HUDEP-2 (cell line): ENCODE data around the gene MITF.

ENCODE experiments used
- DNase-seq, 76 experiments: peaks; one replicate each; lab custom pipeline; 2025; ENCODE audit not compliant: unreplicated experiment in 76 of 76; lab: John Stamatoyannopoulos, UW

Gene MITF

DNA sequence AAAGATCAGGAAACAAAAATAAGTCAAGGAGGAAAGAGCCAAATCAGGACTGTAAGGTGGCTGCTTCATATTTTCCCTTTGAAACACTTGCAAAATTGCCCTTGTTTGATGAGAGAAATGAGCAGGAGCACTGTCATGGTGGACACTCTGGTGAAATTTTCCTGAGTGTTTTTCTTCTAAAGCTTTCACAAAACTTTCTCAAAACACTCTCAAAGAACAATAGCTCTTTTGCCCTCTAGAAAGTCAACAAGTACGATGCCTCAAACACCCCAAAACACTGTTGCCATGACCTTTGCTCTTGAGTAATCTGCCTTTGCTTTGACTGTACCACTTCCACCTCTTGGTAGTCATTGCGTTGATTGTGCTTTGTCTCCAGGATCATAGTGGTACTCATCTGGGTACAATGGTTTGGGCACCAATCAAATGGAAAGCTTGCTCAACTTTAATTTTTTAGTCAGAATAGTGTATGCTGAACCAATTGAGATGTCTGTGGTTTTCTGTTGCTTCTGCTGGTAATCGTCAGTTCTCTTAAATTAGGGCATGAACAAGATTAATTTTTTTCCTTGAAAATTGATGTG is 13.2 kb upstream of the MITF start:
- no peak for DNase-seq

- no peak for DNase-seq
Measured at GRCh38 chr3:69729147-69729919, 9.9 kb upstream of the MITF start.

DNA sequence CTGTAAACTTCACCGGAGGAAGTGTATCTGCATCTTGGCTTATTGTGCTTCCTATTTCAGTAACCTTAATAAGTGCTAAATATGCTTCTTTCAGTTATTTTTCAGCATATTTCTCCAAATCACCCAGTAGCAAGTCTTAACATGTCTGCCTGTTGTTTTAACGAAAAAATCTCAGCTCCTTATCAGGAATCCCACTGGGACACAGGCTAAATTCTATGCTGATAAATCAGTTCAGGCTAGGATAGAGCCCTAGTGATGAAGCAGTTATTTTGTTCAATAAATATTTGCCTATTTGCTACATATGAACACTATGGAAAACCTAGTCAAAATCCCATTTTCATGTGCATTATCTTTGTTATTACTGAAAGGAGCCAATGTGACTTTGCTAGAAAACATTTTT is 8.2 kb upstream of the MITF start:
- no peak for DNase-seq

- DNase-seq: no peak
Measured at GRCh38 chr3:69735893-69736292, 3.4 kb upstream of the MITF start.

DNA sequence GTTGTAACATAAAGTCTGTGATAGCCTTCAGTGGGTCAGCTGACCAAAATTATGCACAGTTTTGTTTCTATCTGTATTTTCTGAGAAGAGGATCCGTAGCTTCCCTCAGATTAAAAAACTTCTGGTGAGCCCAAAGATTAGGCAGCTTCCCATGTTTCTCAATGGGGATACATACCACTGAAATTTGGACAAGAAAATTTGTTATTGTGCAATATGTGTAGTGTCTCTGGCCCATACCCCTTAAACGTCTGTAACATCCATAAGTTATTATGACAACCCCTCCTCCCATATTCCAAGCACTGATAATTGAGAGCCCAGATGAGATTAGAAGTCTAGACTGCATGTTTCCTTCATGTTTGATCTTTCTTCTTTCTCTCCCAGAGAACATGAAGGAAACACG is 1.9 kb upstream of the MITF start:
- no peak for DNase-seq

- DNase-seq: peak in 7 of 76 experiments; percentile 5 to 39 (median 8)
Measured at GRCh38 chr3:69738315-69738714, 949 bp upstream of the MITF start.

DNA sequence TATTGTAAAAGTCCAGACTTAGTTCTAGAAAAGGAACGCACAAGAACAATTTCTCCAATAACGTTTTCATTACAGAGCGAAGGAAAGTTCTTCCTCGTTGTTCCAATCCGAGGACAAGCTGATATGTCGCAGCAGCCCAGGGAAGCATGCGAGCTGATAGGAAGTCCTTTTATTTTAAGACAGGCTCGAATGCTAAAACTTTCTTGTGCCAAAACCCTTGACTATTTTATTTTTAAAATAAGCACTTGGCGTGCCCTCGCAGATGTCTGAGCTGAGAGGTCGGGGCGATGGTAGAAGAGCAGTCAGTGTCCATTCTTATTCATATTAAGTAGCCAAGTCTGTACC is 433 bp upstream of the MITF start:
- peak in 6 of 76 experiments; percentile 17 to 76 (median 39) for DNase-seq

DNA sequence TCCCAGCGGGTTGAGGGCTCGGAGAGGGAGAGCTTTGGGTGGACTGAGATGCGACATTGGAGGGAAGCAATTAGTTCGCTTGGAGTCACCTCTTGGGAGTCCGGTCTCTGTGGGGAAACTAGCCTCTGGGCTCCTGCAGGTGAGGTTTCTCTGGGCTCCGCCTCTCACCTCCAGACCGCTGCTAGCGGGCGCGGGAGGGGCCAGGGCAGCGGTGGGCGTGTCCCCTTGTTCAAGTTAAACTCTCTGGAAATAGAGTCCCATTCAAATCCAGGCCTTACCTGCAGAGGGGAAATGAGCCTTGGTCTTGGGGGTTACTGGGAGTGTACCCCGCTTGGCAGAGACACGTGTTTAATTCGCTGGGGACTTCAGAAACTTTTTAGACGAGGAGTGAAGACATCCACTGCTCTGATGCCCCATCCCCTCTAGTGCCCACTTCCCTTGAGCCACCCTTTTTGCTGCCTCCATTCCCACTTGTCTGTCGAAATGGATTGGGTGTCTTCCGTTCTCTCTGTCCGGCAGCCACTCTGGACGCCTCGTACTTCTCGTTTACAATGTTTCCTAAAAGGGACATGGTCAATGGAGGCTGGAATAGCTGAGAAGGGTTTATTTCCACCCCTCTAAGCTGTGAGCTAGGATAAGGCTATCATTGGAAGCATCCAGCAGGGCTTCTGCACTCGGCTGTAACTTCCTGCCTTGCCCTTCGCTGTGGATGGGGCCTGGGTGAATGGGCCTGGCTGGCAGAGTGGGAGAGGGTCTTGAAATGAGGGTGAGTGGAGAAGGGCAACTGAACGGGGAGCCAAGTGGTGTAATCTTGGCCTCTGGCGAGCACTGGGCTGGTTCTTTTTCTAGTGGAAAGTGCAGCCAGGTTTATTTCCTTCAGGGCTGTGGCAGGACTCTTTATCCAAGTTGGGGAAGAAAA is 1.1 kb downstream of the MITF start:
- DNase-seq: peak in 31 of 76 experiments; percentile 2 to 45 (median 19)

GRCh38 chr3:69741032-69741767 is 1.9 kb downstream of the MITF start:
- no peak for DNase-seq

DNA sequence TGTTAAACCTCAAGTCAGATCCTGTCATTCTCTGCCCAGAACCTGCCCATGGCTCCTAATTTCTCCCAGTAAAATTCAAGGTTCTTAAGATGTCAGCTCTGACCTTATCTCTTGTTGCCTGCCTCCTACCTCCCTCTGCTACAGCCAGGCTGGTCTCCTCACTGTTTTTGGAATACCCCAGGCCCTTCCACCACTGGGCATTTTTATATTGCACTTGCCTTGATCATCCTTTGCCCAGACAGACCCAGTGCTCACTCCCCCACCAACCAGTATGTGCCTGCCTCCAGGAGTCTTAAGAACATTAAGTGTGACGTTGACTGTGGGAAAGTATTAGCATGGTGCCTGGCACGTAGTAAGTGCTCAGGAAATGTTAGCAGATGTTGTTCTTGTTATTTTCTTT is 3.1 kb downstream of the MITF start:
- DNase-seq: no peak

- DNase-seq: no peak
Measured at GRCh38 chr3:69743975-69744906, 5.0 kb downstream of the MITF start.

GRCh38 chr3:69745505-69745904 is 6.2 kb downstream of the MITF start:
- DNase-seq: no peak

DNA sequence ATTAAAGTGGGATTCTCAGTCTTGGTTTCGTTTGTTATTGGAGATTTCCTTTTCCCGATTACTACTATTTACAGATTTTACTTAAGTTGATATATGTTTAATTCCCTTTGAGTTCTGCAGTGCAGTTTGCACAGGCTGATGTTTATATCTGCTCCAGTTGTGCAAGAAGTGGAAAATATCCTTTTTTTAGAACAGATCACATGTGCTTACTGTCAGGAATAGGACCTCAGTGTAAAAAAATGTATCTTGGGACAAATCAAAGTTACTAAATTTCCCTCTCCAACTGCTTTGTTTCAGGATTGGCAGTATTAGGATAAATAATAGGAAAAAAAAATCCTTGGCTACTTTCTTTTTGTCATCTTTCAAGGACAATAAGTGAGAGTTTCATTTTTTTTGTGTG is 6.9 kb downstream of the MITF start:
- no peak for DNase-seq

- DNase-seq: no peak
Measured at GRCh38 chr3:69747511-69748258, 8.4 kb downstream of the MITF start.

GRCh38 chr3:69748503-69748902 is 9.2 kb downstream of the MITF start:
- no peak for DNase-seq

GRCh38 chr3:69749461-69749860 is 10.2 kb downstream of the MITF start:
- DNase-seq: no peak

DNA sequence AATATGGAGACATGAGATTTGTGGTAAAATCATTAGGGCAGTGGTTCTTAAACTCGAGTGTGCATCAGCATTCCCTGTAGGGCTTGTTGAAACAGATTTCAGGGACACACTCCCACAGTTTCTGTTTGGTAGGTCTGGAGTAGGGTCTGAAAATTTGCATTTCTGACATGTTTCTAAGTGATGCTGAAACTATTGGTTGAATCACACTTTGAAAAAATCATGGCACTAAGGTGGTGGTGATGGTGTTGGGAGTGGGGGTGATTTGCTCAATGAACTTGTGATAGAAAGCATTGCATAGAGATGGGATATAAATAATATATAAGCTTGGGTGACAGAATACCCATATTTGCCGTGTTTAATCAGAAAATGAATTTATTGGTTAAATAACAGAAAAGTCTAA is 11.3 kb downstream of the MITF start:
- no peak for DNase-seq

DNA sequence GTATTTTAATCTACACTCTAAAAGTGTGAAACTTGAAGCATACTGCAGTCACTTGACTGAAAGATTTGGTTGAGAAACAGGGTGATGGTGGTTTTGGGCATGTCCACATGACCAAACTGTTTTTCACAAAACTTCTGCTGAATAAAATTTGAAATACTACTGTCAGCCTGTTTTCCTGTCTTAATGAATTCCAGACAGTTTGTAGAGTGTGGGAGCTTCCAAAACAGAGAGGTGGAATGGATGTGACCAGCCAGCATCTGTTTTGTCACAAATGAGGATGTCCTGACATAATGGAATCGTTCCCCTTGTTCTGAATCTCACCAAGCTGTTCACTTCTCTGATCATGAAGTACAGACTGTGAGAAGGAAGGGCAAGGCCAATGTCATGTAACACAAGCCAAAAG is 11.8 kb downstream of the MITF start:
- no peak for DNase-seq

DNA sequence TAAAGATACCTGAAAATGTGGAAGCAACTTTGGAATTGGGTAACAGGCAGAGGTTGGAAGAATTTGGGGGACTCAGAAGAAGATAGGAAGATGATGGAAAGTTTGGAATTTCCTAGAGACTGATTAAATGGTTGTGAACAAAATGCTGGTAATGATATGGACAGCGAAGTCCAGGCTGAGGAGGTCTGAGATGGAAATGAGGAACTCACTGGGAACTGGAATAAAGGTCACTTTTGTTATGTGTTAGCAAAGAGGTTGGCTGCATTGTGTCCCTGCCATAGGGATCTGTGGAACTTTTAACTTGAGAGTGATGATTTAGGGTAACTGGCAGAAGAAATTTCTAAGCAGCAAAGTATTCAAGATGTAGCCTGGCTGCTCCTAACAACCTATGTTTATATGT is 13.0 kb downstream of the MITF start:
- no peak for DNase-seq
